ENCODE results near the gene RAP1GAP. TPM values are rescaled to one million over a fixed set of nuclear protein-coding genes. Genes with fewer than 3 reads are reported as not detected.

RAP1GAP gene
- polyA plus RNA-seq, 2 of the 4 experiments (the other 2 are of a cell fraction) = 5.4 to 16.7 TPM

- 75% methylated on average over 11 of the region's 11 CpGs for WGBS (ENCODE audit: missing lambda C conversion rate)
- Histone ChIP-seq H3K9me3 (no peaks in the 10 kb centered on the region), H3K4me2 (no peak overlapping the region), H3K4me3 (no peak overlapping the region), H3K4me1 (0 out of 3 replicates have a peak, but pooled peaks cover 5% of the 10 kb centered on the region), H3K27ac (no peak overlapping the region)
- DNase-seq (ENCODE audit: low read depth in 1 of 2, low spot score in 1 of 2) = no peak
- ATAC-seq = no peak
- TF ChIP-seq EHF (CRISPR knock-in tag; IDR thresholded peaks at IDR 0.05) (no peak), POLR2A (IDR thresholded peaks at IDR 0.05; ENCODE audit: low read length) (no peak), MAFK (IDR thresholded peaks at IDR 0.05; ENCODE audit: partially characterized antibody) (no peak), PBX3 (IDR thresholded peaks at IDR 0.05) (no peak), HMGXB4 (CRISPR knock-in tag; IDR thresholded peaks at IDR 0.05; ENCODE audit: borderline replicate concordance) (no peak), HDAC2 (IDR thresholded peaks at IDR 0.05) (no peak), CEBPB (IDR thresholded peaks at IDR 0.05) (no peak), SMC3 (IDR thresholded peaks at IDR 0.05) (no peak), NR3C1 (IDR thresholded peaks at IDR 0.05) (no peak)
- no peak for FAIRE-seq
- POLR2A ChIA-PET = no interaction called here
- CTCF ChIA-PET = interaction anchor here (0.7 to 4.7 kb wide), 18 partner anchors 9 to 281 kb away, joined by 3 to 60 read pairs (median 4); partner anchors contain the start of gene ALPL
These were observed 73.0 kb downstream of the RAP1GAP start for GRCh38 chr1:21596174-21596573.

GRCh38 chr1:21594935-21595897 lies 73.9 kb downstream of the RAP1GAP start:
- H3K4me3 ChIP-seq = no peak overlapping the region
- 0 out of 3 replicates have a peak, but pooled peaks cover 5% of the 10 kb centered on the region for H3K4me1 ChIP-seq
- POLR2A ChIA-PET = no interaction called here
- FAIRE-seq = no peak
- no peaks in the 10 kb centered on the region for H3K9me3 ChIP-seq
- peak; percentile 62 for TF ChIP-seq CTCF (IDR thresholded peaks at IDR 0.05)
- peak; percentile 63 for TF ChIP-seq SMC3 (IDR thresholded peaks at IDR 0.05)
- no peak for TF ChIP-seq E2F6 (IDR thresholded peaks at IDR 0.05; ENCODE audit: borderline replicate concordance, low read depth)
- TF ChIP-seq HDAC2 (IDR thresholded peaks at IDR 0.05) = no peak
- peak; percentile 69 to 86 for TF ChIP-seq RAD21 (conservative IDR thresholded peaks at IDR 0.05 in 1 of 2, IDR thresholded peaks at IDR 0.05 in 1 of 2)
- no peak for TF ChIP-seq FOSL2 (IDR thresholded peaks at IDR 0.05)
- no peak for TF ChIP-seq FOSL2 (CRISPR knock-in tag; IDR thresholded peaks at IDR 0.05)
- no peak for TF ChIP-seq POLR2AphosphoS2 (conservative IDR thresholded peaks at IDR 0.05; ENCODE audit: low read length)
- TF ChIP-seq CBX2 (IDR thresholded peaks at IDR 0.05; ENCODE audit: borderline replicate concordance, low read depth) = no peak
- no peak for TF ChIP-seq HOXB5 (CRISPR knock-in tag; IDR thresholded peaks at IDR 0.05)
- TF ChIP-seq CBX8 (IDR thresholded peaks at IDR 0.05) = no peak
- TF ChIP-seq RNF2 (IDR thresholded peaks at IDR 0.05; ENCODE audit: borderline replicate concordance, low read depth) = no peak
- TF ChIP-seq ZNF302 (CRISPR knock-in tag; IDR thresholded peaks at IDR 0.05) = no peak
- no peak overlapping the region for H3K27ac ChIP-seq
- WGBS (ENCODE audit: missing lambda C conversion rate) = 57% methylated on average over 18 of the region's 26 CpGs
- peak; percentile 60 to 70 for DNase-seq (ENCODE audit: low read depth in 1 of 2, low spot score in 1 of 2)
- no peak overlapping the region for H3K4me2 ChIP-seq
- ATAC-seq = peak in 1 of 2 experiments; percentile 77; a peak in 3 of 6 replicates
- CTCF ChIA-PET = interaction anchor here (0.7 to 4.7 kb wide), 22 partner anchors 8 to 377 kb away, joined by 3 to 60 read pairs (median 4); partner anchors contain the start of gene ALPL

Measured in A549 (cell line).